Subcutaneous abdominal adipose tissue (tissue), 5 donors: Measurements from ENCODE around the gene CXCR4.

Experiments
- H3K27ac ChIP-seq: one replicate; pipeline ENCODE4 v1.7.0; 2013; ENCODE audit warnings: low read depth, mild to moderate bottlenecking, inconsistent platforms, low read length, moderate library complexity
- H3K27me3 ChIP-seq, 5 donors: one replicate each; pipeline ENCODE4 v1.7.0; 2013; ENCODE audit warnings: low read length in 5 of 5, inconsistent platforms in 1 of 5; ENCODE audit not compliant: control insufficient read depth in 5 of 5, insufficient read depth in 4 of 5
- H3K36me3 ChIP-seq, 5 donors: one replicate each; pipeline ENCODE4 v1.7.0; 2013; ENCODE audit warnings: low read length in 5 of 5; ENCODE audit not compliant: control insufficient read depth in 5 of 5, insufficient read depth in 5 of 5
- H3K4me1 ChIP-seq, 5 donors: one replicate each; pipeline ENCODE4 v1.7.0; 2013; ENCODE audit warnings: low read length in 5 of 5, mild to moderate bottlenecking in 3 of 5, moderate library complexity in 1 of 5; ENCODE audit not compliant: control insufficient read depth in 5 of 5, insufficient read depth in 5 of 5
- H3K4me3 ChIP-seq, 5 donors: one replicate each; pipeline ENCODE4 v1.7.0; 2013; ENCODE audit warnings: low read length in 5 of 5, low read depth in 1 of 5
- H3K9ac ChIP-seq, 5 donors: one replicate each; pipeline ENCODE4 v1.7.0; 2013; ENCODE audit warnings: low read length in 5 of 5, mild to moderate bottlenecking in 4 of 5, moderate library complexity in 3 of 5
- H3K9me3 ChIP-seq, 5 donors: one replicate each; pipeline ENCODE4 v1.7.0; 2013; ENCODE audit warnings: low read length in 5 of 5; ENCODE audit not compliant: control insufficient read depth in 5 of 5
- donor health status: healthy.
- donor health status: healthy.
- donor health status: healthy.
- donor health status: healthy.
- donor health status: healthy.

CXCR4 gene

GRCh38 chr2:136125236-136125635 is 7.3 kb upstream of the CXCR4 start:
- peaks cover 0 to 3% (median 0%) of the 10 kb centered on the region in 5 donors for H3K4me1 ChIP-seq
- H3K27me3 ChIP-seq: peaks cover 0 to 29% (median 2%) of the 10 kb centered on the region in 5 donors
- no peak overlapping the region for H3K4me3 ChIP-seq
- H3K27ac ChIP-seq: no peak overlapping the region
- no peak overlapping the region for H3K9ac ChIP-seq
- no peaks in the 10 kb centered on the region for H3K9me3 ChIP-seq
- no peaks in the 10 kb centered on the region for H3K36me3 ChIP-seq

DNA sequence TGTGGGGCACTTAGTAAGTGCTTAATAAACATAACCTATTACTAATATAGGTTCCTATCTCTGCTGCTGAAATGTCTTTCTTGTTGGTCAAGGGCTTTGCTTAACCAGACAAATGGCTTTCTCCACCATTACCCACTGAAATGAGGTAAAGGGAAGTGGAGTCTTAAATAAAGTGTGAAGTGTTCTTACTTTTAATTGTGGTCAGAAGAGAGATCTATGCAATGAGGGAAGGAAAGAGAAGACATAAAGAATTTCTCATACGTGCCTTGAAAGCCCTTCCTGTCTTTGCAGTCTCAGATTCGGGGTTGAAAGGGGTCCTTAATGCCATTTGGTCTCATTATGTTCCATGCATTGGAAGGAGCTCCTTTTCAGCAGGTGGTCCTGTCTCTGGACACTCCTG is 6.9 kb upstream of the CXCR4 start:
- H3K9me3 ChIP-seq: no peaks in the 10 kb centered on the region

DNA sequence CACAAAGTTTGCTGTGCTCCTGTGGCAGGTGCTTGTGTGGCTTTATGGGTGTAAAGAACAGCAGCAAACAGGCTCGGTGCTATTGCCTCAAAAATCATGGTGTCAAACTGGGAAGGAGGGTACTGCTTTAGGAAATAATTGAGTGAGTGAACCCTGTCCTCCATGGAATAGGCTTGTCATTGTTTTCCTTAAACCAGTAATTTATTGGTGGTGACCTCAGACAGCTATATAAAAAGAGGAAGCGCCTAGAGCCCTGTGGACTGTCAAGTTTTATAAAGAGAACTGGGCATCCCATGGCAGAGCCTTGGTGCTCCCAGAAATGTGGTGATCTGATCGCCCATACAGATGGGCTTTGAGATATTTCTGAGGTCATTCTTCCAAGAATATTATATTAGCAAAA is 4.7 kb upstream of the CXCR4 start:
- Histone ChIP-seq H3K27me3 (peaks cover 0 to 31% (median 8%) of the 10 kb centered on the region in 5 donors), H3K4me1 (peaks cover 0 to 20% (median 17%) of the 10 kb centered on the region in 5 donors), H3K36me3 (no peaks in the 10 kb centered on the region), H3K27ac (no peak overlapping the region), H3K4me3 (no peak overlapping the region), H3K9me3 (no peaks in the 10 kb centered on the region), H3K9ac (no peak overlapping the region)

More for the DNA sequence above, 6.9 kb upstream of the CXCR4 start:
- Histone ChIP-seq H3K36me3 (no peaks in the 10 kb centered on the region), H3K27ac (no peak overlapping the region), H3K27me3 (peaks cover 0 to 29% (median 2%) of the 10 kb centered on the region in 5 donors), H3K9ac (no peak overlapping the region), H3K4me3 (no peak overlapping the region), H3K4me1 (peaks cover 0 to 3% (median 1%) of the 10 kb centered on the region in 5 donors)

DNA sequence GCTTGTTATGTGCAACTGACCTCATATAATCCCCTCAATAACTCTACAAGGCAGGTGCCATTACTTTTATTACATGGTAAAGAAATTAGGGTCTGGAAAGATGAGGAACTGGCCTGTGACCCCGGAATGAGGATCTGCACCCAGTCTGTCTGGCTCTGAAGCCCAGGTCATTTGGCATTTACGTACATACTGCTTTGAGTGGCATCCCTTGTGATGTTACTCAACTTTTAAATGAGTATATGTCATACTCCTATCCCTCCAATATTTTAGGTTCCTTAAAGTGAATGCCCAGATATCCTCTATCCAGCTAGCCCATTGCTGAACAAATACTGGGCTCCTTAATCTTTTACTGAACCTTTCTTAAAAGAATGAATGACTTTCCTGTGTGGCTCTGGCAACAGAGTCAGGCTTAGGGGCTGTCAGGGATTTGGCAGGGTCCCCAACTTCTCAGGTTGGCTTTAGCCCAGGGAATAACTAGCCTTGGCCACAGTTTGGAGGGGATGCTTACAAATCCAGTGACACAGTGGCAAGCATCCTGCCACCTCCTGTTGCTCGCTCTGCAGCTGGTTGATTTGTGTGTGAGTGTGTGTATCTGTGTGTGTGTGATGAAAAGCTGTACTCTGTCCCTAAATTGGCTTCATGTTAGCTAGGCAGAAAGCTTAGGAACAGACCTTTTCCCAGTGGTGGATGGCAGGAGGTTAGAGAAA is 3.4 kb upstream of the CXCR4 start:
- Histone ChIP-seq H3K4me3 (no peak overlapping the region), H3K27ac (no peak overlapping the region), H3K27me3 (peaks cover 0 to 27% (median 8%) of the 10 kb centered on the region in 5 donors), H3K9me3 (no peaks in the 10 kb centered on the region), H3K36me3 (no peaks in the 10 kb centered on the region), H3K4me1 (peaks cover 0 to 31% (median 29%) of the 10 kb centered on the region in 5 donors), H3K9ac (no peak overlapping the region)

DNA sequence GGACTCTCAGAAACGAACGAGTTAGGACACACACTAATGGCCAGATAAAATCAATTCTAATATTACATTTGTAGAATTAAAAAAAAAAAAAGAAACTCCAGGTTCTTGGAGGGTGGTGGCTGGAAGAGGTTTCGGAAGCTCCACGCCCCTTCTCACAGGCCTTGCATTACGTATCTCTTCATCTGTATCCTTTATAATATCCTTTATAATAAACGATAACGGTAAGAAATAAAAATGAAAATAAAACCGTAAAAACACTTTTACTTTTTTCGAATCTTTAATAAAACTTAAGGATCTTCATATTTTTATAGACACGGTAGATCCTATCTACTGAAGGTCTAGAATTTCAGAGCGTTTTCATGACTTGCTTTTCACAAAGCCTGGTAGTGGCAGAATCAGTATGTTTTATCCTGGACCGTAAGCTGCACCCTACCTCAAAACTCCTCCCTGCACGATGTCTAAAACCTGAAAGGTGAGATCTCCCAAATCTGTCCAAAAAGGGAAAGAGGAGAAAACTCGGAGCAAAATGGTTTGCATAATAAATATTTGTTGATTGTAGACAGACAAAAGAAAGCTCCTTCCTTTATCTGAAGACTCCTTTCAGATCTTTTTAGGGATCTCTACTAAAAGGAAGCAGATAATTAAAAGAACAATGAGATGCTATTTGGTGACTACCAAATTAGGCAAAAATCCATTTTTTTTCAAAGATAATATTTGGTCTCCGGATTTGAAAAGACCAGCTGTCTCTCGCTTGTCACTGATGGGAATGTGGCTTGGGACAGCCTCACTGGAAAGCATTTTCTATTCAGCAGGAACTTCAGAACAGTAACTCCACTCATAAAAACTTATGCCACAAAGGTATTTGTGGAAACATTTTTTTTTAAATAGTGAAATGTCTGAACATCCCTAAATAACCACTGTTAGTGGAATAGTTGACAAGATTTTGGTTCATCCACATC is 2.0 kb upstream of the CXCR4 start:
- Histone ChIP-seq H3K27ac (no peak overlapping the region), H3K4me3 (peak overlapping the region; percentile 48 to 76 (median 64)), H3K36me3 (peaks cover 0 to 7% (median 3%) of the 10 kb centered on the region in 5 donors), H3K27me3 (peaks cover 0 to 30% (median 12%) of the 10 kb centered on the region in 5 donors), H3K9ac (peak overlapping the region in 1 of 5 donors; percentile 35), H3K9me3 (no peaks in the 10 kb centered on the region), H3K4me1 (peaks cover 3 to 43% (median 33%) of the 10 kb centered on the region in 5 donors)

GRCh38 chr2:136118819-136119716 is 1.1 kb upstream of the CXCR4 start:
- peaks cover 0 to 10% (median 4%) of the 10 kb centered on the region in 5 donors for H3K36me3 ChIP-seq
- peaks cover 3 to 45% (median 33%) of the 10 kb centered on the region in 5 donors for H3K4me1 ChIP-seq
- H3K9ac ChIP-seq: peak overlapping the region in 3 of 5 donors; percentile 31 to 56 (median 48)
- H3K27ac ChIP-seq: no peak overlapping the region
- H3K27me3 ChIP-seq: peaks cover 0 to 24% (median 12%) of the 10 kb centered on the region in 5 donors
- no peaks in the 10 kb centered on the region for H3K9me3 ChIP-seq
- peak overlapping the region; percentile 64 to 88 (median 71) for H3K4me3 ChIP-seq

GRCh38 chr2:136117391-136117841 is 533 bp downstream of the CXCR4 start:
- H3K27ac ChIP-seq: no peak overlapping the region
- H3K36me3 ChIP-seq: peaks cover 0 to 10% (median 4%) of the 10 kb centered on the region in 5 donors
- H3K9ac ChIP-seq: peak overlapping the region in 3 of 5 donors; percentile 0 to 69 (median 22)
- peaks cover 3 to 53% (median 47%) of the 10 kb centered on the region in 5 donors for H3K4me1 ChIP-seq
- H3K27me3 ChIP-seq: peaks cover 0 to 24% (median 12%) of the 10 kb centered on the region in 5 donors
- H3K4me3 ChIP-seq: peak overlapping the region; percentile 64 to 84 (median 71)
- no peaks in the 10 kb centered on the region for H3K9me3 ChIP-seq

DNA sequence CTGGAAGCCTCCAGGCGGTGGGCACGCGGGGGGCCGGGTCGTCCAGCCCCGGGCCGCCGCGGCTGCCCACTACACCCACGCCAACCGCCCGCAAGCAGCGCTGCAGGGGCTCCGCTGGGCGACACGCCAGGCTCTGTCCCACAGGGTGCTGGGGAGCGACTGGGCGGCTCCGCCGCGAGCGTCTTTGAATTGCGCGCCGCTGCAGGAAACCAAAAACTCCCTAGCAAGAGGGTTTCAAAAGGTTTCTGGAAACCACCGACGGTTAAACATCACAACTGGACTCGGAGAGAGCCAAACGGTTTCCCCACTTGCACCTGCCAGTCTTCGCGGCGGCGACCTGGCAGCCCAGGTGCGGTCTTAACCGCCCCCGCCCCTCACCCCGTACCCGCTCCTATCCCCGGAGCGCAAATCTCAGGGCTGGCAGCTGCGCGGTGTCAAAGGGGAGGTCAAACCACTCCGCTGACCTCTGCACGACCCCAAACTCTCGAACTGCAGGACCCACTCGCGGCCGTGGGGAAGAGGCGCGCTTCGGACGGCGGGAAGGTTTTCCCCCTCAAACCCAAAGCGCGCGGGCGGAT is 1.0 kb downstream of the CXCR4 start:
- peak overlapping the region in 3 of 5 donors; percentile 0 to 69 (median 22) for H3K9ac ChIP-seq
- peaks cover 0 to 23% (median 12%) of the 10 kb centered on the region in 5 donors for H3K27me3 ChIP-seq
- peaks cover 3 to 53% (median 47%) of the 10 kb centered on the region in 5 donors for H3K4me1 ChIP-seq
- H3K9me3 ChIP-seq: no peaks in the 10 kb centered on the region
- peaks cover 0 to 10% (median 4%) of the 10 kb centered on the region in 5 donors for H3K36me3 ChIP-seq
- peak overlapping the region; percentile 64 to 83 (median 71) for H3K4me3 ChIP-seq
- no peak overlapping the region for H3K27ac ChIP-seq
